ENCODE measurements around the gene NKD1.
A peak's percentile ranks its signal among the peaks of the same experiment; 100 is the strongest.

NKD1 gene

GRCh38 chr16:50646345-50646744 is 98.1 kb downstream of the NKD1 start:
- DNase-seq (ENCODE audit: low spot score), result no peak

GRCh38 chr16:50651835-50652438 is 103.7 kb downstream of the NKD1 start:
- DNase-seq (ENCODE audit: low spot score), result no peak

GRCh38 chr16:50652836-50653425 is 104.7 kb downstream of the NKD1 start:
- no peak for DNase-seq (ENCODE audit: low spot score)

GRCh38 chr16:50653633-50654519 is 105.7 kb downstream of the NKD1 start:
- DNase-seq (ENCODE audit: low spot score), result no peak

- DNase-seq (ENCODE audit: low spot score), result no peak
These were observed 107.4 kb downstream of the NKD1 start for GRCh38 chr16:50655558-50656055.

- DNase-seq (ENCODE audit: low spot score), result no peak
These were observed 109.0 kb downstream of the NKD1 start for GRCh38 chr16:50657241-50657640.

- DNase-seq (ENCODE audit: low spot score), result no peak
These were observed 111.6 kb downstream of the NKD1 start for GRCh38 chr16:50659806-50660205.

- DNase-seq (ENCODE audit: low spot score), result no peak
These were observed 114.2 kb downstream of the NKD1 start for GRCh38 chr16:50662306-50662940.

GRCh38 chr16:50664270-50664669 is 116.1 kb downstream of the NKD1 start:
- no peak for DNase-seq (ENCODE audit: low spot score)

- peak; percentile 69 for DNase-seq (ENCODE audit: low spot score)
These were observed 117.1 kb downstream of the NKD1 start for GRCh38 chr16:50665128-50665878.

GRCh38 chr16:50666658-50667496 is 118.7 kb downstream of the NKD1 start:
- no peak for DNase-seq (ENCODE audit: low spot score)

GRCh38 chr16:50667497-50668367 is 119.5 kb downstream of the NKD1 start:
- DNase-seq (ENCODE audit: low spot score), result no peak

- no peak for DNase-seq (ENCODE audit: low spot score)
These were observed 120.3 kb downstream of the NKD1 start for GRCh38 chr16:50668368-50669008.

GRCh38 chr16:50669741-50670140 is 121.5 kb downstream of the NKD1 start:
- DNase-seq (ENCODE audit: low spot score), result no peak

GRCh38 chr16:50670476-50670875 is 122.3 kb downstream of the NKD1 start:
- DNase-seq (ENCODE audit: low spot score), result no peak

- DNase-seq (ENCODE audit: low spot score), result no peak
These were observed 123.6 kb downstream of the NKD1 start for GRCh38 chr16:50671644-50672260.

GRCh38 chr16:50673496-50674275 is 125.5 kb downstream of the NKD1 start:
- no peak for DNase-seq (ENCODE audit: low spot score)

- no peak for DNase-seq (ENCODE audit: low spot score)
These were observed 126.6 kb downstream of the NKD1 start for GRCh38 chr16:50674831-50675230.
